HG02588 (cell line): ENCODE measurements around the gene PHOX2A.

Source experiments
- ATAC-seq: cut with Tn5 transposase; IDR thresholded peaks from one replicate; pipeline ENCODE4 v1.9.1; 2021; ENCODE audit warnings: mild to moderate bottlenecking, moderate library complexity; ENCODE audit not compliant: unreplicated experiment

The PHOX2A gene

GRCh38 chr11:72189455-72190250 lies 54.3 kb downstream of the PHOX2A start:
- no peak for ATAC-seq
